SW 1271 (cell line): Measurements from ENCODE around the gene GNAI3.

ENCODE experiments used
- DNase-seq, 2 experiments: peaks; one replicate each; lab custom pipeline; 2025; lab: John Stamatoyannopoulos, UW

Gene GNAI3

DNA sequence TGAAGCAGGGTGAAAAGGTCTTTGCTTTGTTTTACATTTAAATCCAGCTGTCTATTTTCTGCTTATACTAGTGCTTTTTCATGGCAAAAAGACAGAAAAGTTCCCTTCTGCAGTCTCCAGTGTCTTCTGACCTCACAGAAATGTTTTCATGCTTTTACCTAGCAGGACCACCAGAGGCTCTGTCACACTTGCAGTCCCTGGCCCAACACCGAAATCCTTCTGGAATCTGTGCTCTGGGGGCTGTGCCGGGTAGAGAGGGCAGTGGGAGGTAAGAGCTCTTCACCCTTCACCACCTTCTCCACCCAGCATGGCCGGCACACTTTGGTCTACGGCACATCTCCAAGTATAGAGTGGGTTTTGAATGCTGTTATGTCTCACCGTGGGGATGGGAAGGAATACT is 50.2 kb downstream of the GNAI3 start:
- DNase-seq = no peak

DNA sequence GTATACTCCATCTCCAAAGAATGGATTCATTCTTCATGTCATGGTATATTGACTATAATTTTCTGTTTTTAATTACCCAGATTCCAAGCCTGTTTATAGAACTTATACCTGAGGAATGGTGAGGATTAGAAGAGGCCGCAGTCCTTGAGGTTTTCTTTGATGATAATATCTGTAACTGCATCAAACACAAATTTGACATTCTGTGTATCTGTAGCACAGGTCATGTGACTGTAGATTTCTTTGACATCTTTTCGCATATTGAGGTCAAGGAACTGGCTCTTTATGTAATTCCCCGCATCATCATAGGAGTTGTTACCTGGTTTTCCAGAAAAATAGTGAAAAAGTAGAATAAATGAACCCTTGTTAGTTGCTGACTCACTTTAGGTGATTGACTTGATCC is 54.8 kb downstream of the GNAI3 start:
- DNase-seq = no peak

DNA sequence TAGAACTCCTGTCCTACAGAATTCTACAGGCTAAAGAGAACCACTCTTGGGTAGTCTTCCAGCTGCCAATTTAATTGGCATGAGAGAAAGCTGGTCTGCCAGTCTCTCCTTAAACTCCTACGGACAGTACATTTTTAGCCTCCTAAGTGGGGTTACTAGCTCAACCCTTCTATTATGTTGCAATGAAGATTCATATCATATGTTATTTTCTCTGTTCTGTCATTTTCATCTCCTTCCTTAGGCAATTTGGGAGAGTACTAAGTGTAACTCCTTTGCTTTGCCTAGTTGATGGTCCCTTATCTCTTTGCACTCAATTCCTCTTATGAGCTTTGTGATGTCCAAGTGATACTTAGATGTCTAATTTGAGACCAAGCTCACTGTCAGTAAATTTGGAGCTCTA is 57.0 kb downstream of the GNAI3 start:
- no peak for DNase-seq

DNA sequence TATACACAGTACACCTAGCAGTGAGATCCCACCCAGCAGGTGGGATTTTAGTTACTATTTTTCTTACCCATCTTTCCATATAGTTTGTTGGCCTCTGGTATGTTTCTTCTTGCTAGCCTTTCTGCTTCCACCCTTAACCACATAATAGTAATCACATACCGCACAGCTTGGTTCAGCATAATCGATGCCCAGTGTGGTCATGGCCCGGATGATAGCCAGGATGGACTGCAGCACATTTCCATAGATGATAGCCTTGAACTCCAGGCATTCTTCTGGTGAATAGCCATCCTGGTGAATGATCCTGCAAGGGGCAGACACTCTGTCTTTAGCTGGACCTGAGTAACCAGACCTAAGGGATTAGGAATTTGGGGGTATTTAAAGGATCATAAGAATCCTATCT is 61.5 kb downstream of the GNAI3 start:
- no peak for DNase-seq

DNA sequence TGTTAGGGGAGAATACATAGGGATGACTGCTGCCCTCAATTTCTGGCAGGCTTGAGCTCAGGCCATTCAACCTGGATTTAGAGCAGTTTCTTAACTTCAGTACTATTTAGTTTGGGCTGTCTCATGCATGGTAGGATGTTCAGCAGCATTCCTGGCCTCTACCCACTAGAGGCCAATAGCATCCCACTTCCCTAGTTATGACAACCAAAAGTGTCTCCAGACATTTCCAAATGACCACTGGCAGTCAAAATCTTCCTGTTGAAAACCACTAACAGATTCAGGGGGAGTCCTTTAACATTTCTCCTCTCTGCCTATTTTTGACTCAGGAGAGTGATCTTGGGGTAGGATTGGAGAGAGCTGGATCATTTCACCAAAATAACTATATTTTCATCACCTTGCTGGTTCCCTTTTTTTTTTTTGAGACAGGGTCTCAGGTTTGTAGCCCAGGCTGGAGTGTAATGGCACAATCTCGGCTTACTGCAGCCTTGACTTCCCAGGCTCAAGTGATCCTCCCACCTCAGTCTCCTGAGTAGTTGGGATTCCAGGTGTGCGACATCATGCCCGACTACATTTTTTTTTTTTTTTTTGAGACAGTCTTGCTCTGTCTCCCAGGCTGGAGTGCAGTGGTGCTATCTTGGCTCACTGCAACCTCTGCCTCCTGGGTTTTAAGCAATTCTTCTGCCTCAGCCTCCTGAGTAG is 62.3 kb downstream of the GNAI3 start:
- no peak for DNase-seq

DNA sequence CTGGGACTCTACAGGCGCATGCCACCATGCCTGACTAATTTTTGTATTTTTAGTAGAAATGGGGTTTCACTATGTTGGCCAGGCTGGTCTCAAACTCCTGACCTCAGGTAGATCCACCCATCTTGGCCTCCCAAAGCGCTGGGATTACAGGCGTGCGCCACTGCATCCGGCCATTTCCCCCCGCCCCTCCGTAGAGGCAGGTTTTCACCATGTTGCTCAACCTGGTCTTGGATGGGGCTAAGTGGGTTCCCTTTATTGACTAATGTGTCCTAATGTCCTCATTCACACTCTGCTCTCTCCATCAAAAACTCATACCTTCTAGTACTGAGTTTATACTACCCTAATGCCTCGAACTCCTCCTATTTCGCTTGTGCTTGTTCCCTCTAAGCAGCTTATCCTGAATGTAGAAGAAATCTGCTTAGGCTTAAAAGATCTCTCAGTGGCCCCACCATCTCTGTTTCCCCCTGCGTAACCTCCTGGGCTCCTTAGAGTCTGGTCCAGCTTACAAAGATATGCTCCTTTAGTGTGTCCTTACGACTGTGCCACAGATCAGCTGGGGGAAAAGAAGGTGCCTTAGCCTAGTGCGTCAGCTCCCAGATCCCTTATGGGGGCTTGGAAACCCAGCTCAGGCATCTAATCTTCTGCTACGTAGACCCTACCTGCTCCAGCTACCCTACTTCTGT is 63.0 kb downstream of the GNAI3 start:
- no peak for DNase-seq

DNA sequence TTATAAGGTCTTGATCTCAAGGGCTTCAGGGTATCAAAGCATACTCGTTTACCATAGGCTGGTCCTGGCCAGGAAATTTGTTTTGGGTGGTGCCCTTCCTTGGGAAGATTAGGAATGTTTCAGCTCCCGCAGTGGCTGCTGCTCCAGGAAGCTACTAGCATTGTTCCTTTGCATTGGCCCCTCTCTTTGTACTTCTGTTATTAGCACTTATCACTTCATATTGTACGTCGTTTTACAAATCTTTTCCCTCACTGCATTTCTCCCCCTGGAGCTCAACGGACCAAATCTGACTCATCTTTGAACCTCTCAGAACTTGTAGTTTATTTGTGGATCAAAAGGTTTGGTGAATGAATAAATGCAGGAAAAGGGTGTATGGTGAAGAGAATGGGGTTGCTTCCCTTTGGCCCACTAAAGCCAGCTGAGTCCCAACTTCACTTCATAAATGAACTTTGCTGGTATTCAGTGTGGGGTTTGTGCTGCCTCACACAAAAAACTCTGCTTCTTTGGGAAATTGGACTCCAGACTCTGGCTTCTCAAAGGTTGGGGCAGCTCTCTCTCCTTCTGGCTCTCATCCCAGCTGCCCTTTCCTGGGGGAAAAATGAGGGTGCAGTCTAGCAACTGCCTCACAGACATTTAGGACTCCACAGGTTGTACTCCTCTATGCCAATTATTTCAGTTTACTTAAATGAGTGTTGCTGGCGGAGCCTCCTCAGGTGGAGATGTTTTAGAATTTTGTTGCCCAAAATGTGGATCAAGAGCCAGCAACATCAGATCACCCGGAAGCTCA is 65.1 kb downstream of the GNAI3 start:
- DNase-seq = no peak

DNA sequence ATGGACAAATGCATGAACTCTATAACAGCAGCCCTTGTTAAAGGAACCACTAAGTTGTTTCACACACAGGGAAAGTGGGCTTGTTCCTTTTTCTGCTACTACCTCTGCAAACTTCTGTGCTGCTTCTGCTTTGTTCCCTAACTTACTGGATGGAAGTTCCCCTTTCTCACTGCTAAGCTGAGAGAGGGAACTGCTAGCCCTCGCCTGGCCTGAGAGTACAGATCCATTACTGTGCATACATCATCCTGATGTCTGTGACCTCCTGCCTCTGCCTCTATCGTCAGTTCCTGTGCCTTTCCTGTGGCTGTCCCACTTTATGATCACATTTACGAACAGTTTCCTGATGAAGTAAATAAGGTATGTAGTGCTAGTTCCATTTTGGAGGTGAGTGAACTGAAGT is 67.5 kb downstream of the GNAI3 start:
- DNase-seq = no peak

DNA sequence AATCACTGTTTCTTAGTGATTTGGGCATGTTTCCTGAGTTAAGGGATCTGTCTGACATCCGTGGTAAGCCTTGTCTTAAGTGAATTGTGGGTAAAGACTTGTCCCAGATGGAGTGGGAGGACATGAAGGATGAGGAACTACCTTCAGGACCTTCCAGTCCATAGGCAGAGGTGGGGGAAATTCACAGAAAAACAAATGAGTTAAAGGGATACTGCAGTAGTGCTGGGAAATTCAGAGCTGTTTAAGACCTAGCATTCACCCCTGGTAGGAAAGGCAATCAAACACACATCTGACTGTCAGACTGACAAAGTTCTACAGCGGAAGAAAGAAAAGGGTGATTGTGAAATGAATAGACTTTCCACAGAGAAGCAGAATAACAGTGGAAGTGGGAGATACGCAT is 68.0 kb downstream of the GNAI3 start:
- DNase-seq = no peak

DNA sequence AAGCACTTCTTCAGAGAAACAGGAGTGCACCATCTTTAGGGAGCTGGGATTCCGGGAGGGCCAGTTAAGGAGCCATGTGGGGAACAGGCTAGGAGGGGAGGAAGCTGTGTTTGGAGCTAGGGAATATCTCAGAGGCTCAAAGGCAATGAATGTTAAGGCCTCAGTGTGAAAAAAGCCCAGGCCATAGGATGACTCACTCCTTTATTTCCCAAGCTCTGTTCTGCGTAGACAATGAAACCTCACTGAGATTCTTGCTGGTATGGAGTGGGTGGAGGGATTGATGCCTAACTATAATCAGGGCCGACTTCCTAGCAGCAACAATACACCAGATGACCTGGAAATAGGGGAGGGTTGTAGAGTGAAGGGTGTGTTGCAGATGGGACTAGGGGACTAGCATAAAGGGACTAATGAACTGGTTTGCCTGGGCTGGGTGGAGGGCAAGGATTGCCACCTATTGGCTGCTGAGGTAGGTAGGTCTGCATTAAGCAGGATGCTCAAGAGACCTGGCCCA is 68.9 kb downstream of the GNAI3 start:
- peak in 1 of 2 experiments; percentile 18 for DNase-seq

DNA sequence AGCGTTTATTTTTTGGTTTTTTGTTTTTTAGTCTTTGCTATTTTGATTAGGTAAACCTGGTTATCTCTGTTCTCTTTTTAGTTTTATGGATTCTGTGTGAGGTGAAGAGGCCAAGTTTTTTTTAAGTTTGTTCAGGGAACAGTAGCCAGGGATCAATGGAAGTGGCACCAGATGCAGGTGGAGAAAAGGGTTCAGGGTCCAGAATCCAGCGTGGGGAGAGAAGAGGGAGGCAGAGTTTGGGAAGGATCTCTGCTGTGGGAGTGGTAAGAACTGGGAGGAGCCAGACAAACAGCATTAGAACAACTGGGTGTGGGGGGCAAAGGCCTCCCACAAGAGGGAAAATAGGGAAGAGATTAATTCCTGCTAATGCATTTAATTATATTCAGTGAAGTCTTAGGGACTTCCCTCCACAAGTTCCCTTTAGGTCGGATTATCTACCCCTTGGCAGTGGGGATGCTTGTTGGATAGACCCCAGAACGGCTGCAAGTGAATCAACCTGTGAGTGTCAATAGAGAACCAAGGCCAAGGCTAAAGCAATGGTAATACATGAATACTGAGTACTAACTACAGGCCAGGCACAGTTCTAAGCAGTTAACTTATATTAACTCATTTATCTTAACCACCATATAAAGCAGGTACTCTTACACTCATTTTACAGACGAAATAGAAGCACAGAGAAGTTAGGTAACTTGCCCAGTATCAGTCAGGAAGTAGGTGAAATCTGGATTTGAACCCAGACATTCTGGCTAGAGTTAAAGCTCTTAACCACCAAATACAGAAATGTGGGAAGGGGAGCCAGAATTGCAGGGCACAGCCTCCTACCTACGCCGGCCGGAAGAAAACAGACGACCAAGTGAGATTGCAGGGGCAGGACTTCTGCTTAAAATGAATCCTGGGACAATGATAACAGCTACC is 70.5 kb downstream of the GNAI3 start:
- no peak for DNase-seq

DNA sequence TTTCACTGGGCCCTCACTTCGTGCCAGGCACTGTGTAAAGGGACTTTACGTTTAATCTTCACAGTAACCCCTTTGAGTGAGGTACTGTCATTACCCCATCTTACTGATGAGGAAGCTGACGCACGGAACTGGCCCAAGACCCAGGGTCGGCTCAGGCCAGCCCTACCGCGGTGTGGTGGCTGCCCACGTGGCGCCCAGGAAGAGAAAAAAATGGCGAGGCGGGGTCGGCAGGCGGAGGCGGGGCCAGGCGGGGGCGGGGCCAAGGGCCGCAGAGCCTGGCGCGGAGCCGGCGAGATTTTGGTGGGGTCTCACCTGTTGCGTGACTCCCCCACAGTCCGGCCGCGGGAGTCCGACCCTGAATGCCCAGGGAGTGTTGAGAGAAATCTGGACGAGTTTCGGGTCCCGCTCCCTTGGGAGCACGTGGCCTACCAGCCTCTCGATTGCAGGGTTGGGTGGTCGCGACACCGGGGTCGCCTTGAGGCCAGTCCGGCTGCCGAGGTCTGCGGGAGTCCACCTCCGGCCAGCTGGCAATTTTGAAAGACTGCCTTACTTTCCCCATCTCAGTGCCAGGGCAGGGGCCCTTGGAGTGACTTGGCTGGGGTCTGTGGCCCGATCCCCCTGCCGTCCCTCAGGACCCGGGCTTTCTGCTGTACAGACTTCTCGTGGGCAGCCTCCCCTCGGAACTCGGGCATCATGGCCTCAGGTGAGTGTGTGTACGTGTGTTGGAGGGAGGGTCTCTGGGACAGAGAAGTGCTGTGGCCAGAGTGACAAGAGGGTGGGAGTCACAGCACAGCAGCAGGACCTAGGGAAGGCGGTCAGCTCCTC is 71.4 kb downstream of the GNAI3 start, which contains the start of the genes AMPD2 and GNAT2:
AMPD2 (plus strand) TSS at position 262 of the 825 bp plus-strand sequence. CDS start 1,339 bp downstream, outside the sequence.
GNAT2 (minus strand) TSS at position 41 of the 825 bp plus-strand sequence. CDS start 6,746 bp downstream, outside the sequence.
- DNase-seq = peak; percentile 6 to 68

DNA sequence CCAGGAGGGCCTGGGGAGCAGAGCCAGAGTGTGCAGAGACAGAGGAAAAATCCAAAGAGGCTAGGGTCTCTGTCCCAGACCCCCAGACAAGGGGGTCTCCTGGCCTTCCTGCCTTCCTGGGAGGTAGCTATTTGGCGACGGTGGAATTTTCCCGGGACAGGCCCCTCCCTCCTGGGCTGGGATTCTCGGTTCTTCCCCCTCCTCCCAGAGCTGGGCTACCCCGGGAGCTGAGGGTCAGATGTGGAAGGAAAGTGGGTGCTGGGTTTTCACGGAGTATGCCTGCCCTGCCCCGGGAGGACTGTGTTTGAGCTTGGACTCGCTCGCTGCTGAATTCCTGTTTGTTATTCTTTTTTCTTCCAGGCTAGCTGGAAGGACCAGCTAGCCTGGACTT is 72.0 kb downstream of the GNAI3 start:
- DNase-seq = peak in 1 of 2 experiments; percentile 44

DNA sequence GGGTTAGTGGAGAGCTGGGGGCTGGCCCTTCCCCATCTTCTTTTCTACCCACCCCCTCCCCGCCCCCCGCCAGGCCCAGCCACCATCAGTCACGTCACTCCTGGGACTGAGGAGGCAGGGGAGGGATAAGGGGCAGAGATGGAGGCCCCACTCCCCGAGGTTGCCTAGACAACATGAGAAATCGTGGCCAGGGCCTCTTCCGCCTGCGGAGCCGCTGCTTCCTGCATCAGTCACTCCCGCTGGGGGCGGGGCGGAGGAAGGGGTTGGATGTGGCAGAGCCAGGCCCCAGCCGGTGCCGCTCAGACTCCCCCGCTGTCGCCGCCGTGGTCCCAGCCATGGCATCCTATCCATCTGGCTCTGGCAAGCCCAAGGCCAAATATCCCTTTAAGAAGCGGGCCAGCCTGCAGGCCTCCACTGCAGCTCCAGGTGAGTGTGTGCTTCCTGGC is 72.4 kb downstream of the GNAI3 start:
- peak; percentile 79 to 89 for DNase-seq

DNA sequence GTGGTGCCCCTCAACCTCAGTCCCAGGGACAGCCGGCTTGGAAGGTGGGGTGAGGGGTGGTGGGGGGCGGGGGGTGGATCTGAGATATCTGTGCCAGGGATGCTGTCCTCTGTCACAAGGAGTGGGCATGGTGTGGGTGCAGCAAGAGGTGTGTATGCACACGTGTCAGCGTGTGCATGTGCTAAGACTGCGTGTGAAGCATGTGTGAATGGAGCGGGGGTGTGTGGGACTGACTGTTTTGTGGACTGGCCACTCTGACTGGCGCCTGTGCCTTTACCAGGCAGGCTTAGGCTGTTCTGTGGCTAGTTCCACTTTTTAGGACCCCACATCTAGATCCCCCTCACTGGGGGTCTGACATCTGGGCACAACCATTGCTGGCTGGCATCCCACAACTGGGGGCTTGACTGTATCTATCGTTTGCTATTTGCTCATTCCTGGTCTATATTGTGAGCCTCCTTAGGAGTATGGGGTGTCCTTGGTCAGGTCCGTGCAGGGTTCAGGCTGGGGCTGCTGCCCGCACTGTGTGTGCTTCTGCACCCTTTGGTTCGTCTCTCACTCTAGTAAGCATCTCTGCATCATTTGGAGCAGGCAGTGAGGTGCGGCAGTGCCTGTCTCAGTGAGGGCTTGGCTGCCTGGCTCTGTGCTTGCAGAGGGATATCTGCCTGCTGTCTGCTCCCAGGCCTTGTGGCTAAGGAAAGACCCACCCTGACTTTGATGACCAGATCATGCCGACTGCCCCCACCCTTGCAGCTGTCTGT is 73.1 kb downstream of the GNAI3 start:
- DNase-seq = no peak

DNA sequence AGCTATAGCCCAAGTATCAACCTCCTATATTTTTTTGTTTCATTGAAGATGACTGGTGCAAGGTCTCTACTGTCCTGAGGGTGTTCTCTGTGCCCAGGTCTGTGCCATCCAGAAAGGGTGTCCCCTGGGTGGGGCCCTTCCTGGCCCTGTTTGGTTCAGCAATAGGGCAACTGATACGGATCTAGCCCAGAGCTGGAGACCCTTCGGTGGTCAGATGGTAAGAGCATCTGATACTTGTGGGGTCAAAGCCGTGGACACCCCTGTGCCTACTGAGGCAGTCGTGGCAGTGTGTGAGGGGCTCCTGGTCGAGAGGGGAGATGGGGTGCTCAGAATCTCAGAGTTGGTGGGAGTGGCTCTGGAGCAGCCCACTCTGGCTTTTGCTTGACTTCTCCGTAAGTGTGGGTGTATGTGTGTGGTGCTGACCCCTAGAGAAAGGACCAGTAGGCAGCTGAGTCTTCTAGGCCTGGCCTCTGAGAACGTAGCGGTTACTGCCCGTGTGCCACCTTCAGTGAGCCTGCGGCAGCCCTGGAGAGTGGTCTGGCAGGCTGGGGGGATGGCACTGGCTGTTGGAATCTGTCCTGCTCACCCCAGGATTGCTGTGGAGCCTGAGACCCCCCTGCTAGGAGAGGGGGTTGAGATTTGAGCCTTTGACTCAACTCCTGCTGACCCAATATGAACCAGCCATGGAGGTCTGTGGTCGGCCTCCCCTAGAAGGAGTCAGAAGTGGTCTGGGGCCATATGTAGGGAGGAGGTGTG is 73.9 kb downstream of the GNAI3 start:
- DNase-seq = no peak

DNA sequence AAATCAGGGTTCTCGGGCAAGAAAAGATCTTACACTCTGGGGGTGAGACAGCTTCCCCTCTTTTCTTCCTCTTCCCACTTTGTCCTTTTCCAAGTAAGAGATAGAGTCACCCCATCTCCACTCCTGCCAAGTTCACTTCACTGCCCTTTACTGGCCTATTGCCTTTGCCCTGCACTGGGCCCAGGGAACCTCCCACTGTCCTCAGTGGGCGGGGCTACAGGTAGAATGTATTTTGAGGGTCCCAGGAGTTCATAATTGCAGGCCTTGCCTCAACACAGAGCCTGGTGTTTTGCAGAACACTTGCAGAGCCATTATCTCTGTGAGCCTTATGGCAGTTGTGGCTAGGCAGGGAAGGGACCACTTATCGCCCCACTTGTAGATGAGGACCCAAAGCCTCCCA is 74.5 kb downstream of the GNAI3 start:
- no peak for DNase-seq

DNA sequence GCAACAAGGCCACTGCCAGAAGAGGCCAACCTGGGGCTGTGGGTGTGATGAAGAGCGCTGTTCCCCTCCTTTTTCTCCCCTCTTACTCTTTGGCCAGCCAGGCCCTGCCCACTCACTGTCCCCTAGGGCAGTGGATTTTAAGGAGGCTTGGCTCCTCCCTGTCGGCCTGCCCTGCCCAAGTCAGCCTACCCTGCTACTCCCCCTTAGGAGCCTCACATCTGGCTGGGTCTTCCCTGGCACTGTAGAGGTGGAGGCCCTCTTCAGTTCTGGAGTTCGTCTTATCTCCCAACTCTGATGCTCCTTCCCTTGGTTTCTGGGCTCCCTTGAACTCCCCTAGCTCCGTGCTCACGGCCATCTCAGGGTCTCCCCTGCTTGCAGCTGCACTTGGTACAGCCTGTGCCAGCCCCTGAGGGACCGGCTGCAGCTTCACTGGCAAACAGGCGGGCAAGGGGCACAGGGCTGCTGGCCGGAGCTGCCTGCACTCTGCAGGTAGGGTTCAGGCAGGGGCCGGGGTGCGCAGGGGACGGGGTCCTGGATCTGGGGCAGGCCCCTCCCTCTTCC is 75.3 kb downstream of the GNAI3 start:
- no peak for DNase-seq
